HEK293 (cell line): ENCODE data around the gene GNA12.

Experiments
- CTCF ChIP-seq: fragments of 450-650 bp; formaldehyde crosslinking; IDR thresholded peaks from 2 replicates; pipeline ENCODE4 v1.5.1; 2016; ENCODE audit warnings: missing biosample characterization, missing genetic modification characterization
- KLF9 ChIP-seq: fragments of 450-650 bp; formaldehyde crosslinking; IDR thresholded peaks from 2 replicates; pipeline ENCODE4 v1.5.1; 2016; ENCODE audit warnings: missing biosample characterization, missing genetic modification characterization, low read depth
- ZBTB7A ChIP-seq: fragments of 450-650 bp; formaldehyde crosslinking; IDR thresholded peaks from 2 replicates; pipeline ENCODE4 v1.5.1; 2016; ENCODE audit warnings: low read depth, missing biosample characterization, missing genetic modification characterization
- ZNF133 ChIP-seq: fragments of 450-650 bp; formaldehyde crosslinking; IDR thresholded peaks from 2 replicates; pipeline ENCODE4 v1.5.1; 2016; ENCODE audit warnings: missing biosample characterization, missing genetic modification characterization
- ZNF311 ChIP-seq: fragments of 450-650 bp; formaldehyde crosslinking; IDR thresholded peaks from 2 replicates; pipeline ENCODE4 v1.5.1; 2017; ENCODE audit warnings: missing biosample characterization, missing genetic modification characterization, borderline replicate concordance
- ZNF324 ChIP-seq: fragments of 450-650 bp; formaldehyde crosslinking; IDR thresholded peaks from 2 replicates; pipeline ENCODE4 v1.5.1; 2016; ENCODE audit warnings: missing biosample characterization, missing genetic modification characterization
- ZNF639 ChIP-seq: fragments of 450-650 bp; formaldehyde crosslinking; IDR thresholded peaks from 2 replicates; pipeline ENCODE4 v1.5.1; 2016; ENCODE audit warnings: missing biosample characterization, missing genetic modification characterization

GRCh38 chr7:2833083-2833910 is 10.8 kb downstream of the GNA12 start:
- TF ChIP-seq CTCF = no peak
- no peak for TF ChIP-seq ZNF324 (tag by site-specific recombination)
- TF ChIP-seq ZNF311 = no peak
- TF ChIP-seq KLF9 (tag by site-specific recombination) = no peak
- TF ChIP-seq ZNF133 = no peak
- no peak for TF ChIP-seq ZNF639
- TF ChIP-seq ZBTB7A (tag by site-specific recombination) = no peak
